HG03045 (cell line): ENCODE measurements around the gene GFOD1.
"Not testable (repeated sequence)": the region's sequence is repeated elsewhere in the genome, so short reads cannot be mapped to it uniquely, and the experiment has no call there.

Experiments
- ATAC-seq: cut with Tn5 transposase; IDR thresholded peaks from one replicate; pipeline ENCODE4 v1.9.1; 2021; ENCODE audit warnings: mild to moderate bottlenecking, moderate library complexity; ENCODE audit not compliant: unreplicated experiment

The GFOD1 gene

DNA sequence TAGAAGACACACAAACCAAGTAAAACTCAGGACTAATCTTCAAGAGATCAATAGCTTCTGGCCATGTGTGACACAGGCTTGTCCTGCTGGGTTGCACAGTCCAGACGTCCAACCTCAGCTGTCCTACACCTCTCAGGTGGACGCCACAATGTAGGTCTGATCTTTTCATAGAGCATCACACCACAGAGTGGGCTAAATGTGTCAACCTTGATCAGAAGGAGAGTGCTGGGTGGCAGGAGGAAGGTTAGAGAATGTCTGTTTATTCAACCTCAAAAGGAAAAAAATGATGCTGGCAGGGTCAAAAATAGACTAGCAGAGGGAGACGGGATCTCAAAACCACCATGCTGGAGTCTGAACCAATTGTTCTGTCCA is 41.7 kb downstream of the GFOD1 start:
- ATAC-seq: no peak

- no peak for ATAC-seq
Observed at GRCh38 chr6:13445005-13445743, 42.2 kb downstream of the GFOD1 start.

DNA sequence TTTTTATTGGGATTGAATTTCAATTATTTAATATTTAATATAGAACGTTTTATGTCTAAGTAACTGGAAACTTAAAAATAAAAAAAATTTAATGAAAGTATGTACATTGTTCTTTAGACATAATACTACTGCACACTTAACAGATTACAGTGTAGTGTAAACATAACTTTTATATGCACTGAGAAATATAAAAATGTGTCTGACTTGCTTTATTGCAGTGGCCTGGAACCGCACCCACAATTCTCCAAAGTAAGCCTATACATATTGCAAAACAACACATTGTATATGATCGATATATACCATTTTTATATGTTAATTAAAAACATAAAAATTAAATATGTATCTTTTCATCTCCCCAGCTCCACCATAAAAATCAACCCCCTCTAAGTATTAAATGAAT is 42.8 kb downstream of the GFOD1 start:
- no peak for ATAC-seq

DNA sequence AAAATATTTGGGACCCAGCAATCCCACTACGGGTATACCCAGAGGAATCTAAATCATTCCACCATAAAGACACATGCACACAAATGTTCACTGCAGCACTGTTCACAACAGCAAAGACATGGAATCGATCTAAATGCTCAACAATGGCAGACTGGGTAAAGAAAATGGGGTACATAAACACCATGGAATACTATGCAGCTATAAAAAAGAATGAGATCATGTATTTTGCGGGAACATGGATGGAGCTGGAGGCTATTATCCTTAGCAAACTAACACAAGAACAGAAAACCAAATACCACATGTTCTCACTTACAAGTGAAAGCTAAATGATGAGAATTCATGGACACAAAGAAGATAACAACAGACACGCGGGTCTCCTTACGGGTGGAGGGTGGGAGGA is 43.4 kb downstream of the GFOD1 start:
- ATAC-seq: not testable (repeated sequence)

GRCh38 chr6:13441778-13442177 is 45.6 kb downstream of the GFOD1 start:
- ATAC-seq: no peak

DNA sequence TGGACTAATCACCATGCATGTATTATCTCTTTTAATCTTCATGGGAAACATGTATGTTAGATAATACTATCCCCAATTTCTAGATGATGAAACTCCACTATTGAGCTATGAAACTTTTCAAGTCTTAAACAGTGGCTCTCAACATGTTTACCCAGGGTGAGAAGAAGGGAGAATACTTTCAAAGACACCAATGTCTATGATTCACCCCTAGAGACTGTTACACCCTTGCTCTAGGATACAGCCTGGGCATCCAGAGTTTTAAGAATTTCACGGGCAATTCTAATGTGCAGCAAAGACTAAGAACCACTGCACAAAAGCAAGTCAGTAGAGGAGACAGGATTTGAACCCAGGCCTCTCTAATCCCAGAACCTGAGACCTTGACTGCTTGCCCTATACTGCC is 47.8 kb downstream of the GFOD1 start:
- ATAC-seq: no peak

DNA sequence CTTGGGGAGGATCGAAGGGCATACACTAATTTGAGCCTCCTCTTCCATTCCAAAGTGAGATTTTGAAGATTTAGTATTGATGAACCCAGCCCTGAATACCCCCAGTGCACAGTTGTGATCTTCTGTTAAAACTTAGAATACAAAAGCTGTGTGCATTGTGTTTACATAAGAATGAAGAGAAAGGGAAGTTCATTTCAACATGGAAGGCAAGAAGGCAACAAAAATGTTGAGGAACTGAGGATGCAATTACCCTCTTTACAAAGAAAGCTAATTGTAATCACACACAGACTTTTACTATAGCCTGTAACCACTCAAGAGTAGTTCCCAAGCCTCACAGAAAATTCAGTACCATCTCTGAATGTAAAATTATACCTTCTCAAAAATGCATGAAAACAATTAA is 49.3 kb downstream of the GFOD1 start:
- ATAC-seq: no peak

- no peak for ATAC-seq
Observed at GRCh38 chr6:13437218-13437996, 50.0 kb downstream of the GFOD1 start.

GRCh38 chr6:13436399-13437217 is 50.8 kb downstream of the GFOD1 start:
- no peak for ATAC-seq

GRCh38 chr6:13435477-13436246 is 51.7 kb downstream of the GFOD1 start:
- ATAC-seq: no peak

GRCh38 chr6:13434777-13435176 is 52.6 kb downstream of the GFOD1 start:
- ATAC-seq: no peak

- ATAC-seq: not testable (repeated sequence)
Observed at GRCh38 chr6:13434135-13434775, 53.1 kb downstream of the GFOD1 start.

DNA sequence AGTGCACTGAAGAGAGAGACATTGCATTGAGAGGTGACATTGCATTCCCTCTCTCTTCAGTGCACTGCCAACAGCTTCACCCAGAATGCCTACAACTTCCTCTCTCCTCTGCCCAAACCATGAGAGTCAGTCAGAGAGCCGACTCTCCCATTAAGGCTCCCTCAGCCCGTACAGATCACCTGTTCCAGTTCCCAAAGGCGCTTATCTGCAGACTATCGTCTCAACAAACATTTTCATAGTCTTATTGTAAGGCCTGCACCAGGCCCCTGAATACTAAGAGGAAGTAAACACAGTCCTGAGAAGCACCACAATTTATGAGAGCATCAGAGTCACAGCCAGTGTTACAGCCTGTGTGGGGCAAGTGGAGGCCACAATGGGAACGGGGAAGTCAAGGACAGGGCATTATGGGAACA is 53.7 kb downstream of the GFOD1 start:
- no peak for ATAC-seq

DNA sequence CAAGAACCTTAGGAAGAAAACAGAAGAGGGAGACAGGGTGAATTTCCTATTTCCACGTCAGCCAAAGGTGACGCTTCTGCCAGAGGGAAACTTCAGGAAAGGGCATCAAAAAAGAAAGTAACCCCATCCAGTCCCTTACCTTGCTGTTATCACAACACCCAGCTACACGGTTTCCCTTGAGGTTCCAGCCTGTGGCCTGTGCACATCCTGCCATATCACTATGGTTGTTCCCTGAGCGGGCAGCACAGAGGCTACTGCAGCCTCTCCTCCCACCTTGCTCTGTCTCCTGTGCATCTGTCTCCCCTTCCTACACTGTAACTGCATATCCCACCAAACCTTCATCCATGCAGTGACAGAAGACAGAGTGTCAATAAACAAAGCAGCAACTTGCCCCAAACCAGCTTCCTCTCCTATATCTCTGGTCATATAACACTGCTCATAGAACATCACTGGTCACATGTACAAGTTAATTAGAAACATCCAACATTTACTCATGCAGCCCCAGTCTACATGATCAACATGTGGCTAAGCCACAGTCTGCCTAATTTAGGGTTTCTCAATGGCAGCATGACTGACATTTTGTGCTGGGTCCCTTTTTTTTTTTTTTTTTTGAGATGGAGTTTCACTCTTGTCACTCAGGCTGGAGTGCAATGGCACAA is 54.7 kb downstream of the GFOD1 start:
- no peak for ATAC-seq

- no peak for ATAC-seq
Observed at GRCh38 chr6:13431861-13432465, 55.4 kb downstream of the GFOD1 start.

- ATAC-seq: no peak
Observed at GRCh38 chr6:13431059-13431656, 56.2 kb downstream of the GFOD1 start.

- no peak for ATAC-seq
Observed at GRCh38 chr6:13429406-13429753, 58.0 kb downstream of the GFOD1 start.

GRCh38 chr6:13428583-13429405 is 58.6 kb downstream of the GFOD1 start:
- ATAC-seq: peak; percentile 36
